CD4-positive, alpha-beta T cell treated with Interferon gamma for 1 hour (primary cell): Measurements from ENCODE around the gene AOAH.
"Not testable (repeated sequence)": the region's sequence is repeated elsewhere in the genome, so short reads cannot be mapped to it uniquely, and the experiment has no call there.

Experiments
- DNase-seq: peaks from one replicate; pipeline ENCODE4 v3.0.0-alpha.2; 2020

AOAH gene

DNA sequence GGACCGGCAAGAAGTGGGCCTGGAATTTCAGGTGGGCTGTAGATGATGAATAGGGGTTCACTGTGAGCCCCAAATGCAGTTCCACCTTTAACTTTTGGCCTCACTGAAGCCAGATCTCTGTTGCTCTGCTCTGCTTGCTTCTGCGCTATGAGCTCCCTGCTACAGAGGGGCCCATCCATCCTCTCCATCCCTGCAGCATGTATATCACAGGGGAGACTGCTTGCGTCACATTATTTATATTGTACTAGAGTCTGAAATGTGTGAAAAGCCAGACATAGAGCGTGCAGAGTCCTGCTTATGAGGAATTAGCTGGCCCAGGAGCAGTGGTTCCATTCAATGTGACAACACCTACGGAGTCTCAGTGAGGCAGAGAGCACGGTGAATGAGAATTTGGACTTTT, 69.9 kb downstream of the AOAH start:
- no peak for DNase-seq

DNA sequence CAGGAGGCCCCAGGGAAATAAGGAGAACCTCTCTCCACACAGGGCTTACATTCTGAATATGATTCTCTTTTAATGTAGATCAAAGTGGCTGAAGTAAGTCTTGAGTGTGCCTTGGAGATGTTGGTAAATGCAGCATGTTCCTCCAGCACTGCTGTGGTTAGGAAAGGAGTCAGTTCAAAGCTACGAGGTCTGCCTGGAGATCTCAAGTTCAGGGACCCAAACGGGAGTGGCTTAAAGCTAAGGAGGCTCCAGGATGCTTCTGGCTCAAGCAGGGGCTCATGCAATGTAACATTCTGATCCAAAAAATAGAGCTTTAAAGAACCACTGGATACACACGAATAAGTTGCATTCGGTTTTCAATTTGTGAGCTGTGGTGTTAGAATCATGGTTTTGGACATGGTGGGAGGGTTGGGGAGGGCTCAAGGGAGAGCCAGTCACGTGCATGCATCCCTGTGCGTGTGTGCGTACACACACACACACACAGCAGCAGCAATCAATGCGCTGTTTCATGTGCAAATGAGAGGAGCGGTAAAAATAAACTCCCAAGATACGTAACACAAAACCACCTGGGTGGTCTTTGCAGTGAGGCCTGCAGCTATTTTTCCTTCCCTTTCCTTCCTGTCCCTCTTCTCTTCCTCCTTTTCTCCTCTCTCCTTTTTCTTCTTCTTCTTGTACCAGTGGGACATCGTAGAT, 70.5 kb downstream of the AOAH start:
- DNase-seq: no peak

DNA sequence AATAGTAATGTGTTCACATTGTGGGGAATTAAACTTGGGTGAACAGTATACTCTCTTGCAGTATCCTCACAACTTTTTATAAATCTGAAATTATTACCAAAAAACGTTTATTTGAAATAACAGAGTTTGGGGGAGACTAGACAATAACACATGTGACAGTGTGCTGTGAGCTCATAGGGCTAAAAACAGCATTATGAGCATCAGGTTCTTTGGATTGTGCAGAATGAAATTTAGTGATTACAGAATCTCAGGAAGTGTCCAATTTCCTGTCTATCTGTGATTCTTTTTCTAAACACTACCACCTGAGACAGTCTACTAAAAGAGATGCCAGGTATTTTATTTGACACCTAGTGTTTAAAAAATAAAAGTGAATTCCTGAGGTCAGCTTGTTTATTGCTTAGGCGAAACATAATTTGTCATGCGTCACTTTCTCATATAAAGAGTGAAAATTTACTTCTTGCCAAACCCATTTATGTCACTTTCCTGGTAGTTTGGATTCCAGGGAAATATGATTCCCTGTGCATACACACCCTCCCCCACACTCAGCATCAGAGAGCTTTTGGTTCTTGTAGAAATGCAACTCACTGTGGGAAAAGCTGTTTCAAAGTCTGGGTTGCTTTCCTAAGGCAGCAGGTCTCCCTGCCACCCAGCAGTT, 71.2 kb downstream of the AOAH start:
- no peak for DNase-seq

DNA sequence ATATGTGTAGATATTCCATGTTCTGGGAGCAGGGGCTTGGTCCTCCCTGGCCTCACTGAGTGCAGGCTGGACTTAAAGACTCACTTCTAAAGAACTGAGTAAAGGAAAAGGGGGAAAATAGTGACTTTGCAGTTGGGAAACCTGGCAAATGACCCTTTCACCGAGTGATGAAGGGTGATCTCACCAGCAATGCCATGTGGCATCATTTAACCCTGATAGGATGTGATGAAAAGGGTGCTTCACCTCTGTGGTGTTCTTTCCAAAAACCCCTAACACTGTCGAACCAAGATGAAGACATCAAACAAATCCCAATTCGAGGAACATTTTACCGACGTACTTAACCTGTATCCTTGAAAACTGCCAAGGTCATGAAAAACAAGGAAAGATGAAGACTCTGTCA, 71.9 kb downstream of the AOAH start:
- DNase-seq: no peak

DNA sequence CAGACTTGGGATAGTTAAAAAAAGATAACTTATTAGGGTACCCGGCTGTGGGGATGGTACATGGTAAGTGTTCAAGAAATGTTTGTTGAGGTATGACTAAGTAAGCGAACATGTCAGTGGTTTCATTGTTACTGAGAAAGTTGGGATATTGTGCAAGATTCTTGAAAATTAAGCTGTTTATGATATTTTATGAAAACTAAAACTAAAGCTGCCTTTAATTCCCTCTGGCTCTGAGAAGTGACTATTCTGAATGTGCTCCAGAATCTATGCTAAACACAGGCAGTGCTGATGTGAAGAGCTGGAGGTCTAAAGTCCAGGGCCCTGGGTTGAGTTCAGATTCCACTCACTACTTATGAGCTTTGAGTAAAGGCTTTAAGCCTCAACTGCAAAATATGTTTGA, 72.9 kb downstream of the AOAH start:
- no peak for DNase-seq

DNA sequence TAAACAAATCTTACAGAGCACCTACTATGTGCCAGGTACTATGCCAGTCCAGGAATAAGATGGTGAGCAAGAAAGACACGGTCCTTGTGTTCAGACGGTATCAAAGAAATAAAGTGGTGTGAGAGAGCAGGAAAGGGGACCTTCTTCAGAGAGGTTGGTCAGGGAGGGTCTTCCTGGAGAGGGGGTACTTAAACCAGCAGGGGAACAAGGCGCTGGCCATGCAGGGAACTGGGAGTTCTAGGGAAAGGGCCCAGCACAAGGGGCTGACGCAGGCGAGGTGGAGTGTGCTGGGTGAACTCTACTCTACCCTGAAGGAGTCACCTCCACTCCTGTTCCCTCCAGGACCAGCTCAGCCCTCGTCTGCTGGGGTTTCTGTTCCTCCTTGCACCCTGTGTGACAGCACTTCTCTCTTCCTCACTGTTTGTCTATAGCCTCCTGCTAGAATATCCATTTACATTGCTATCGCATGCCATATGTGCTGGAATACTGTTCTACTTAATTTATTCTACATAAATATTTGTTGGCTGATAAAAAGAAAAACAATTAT, 73.5 kb downstream of the AOAH start:
- no peak for DNase-seq

DNA sequence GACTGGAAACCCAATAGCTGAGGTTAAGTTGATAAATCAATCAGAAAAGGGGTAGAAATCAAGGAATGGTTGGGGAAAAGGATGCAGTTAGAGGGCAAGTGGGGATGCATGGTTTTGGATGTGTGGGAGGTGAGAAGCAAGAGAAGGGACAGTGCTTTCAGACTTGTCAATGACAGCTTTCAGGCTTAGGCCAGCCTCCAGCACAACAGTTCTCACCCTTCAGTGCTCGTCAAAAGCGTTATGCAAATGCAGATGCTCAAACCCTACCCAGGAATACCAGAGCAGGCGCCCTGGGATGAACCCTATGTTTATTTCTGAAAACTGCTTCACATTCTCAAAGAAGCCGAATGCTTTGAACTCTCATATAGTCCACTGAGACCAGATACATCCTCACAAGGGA, 74.0 kb downstream of the AOAH start:
- no peak for DNase-seq

DNA sequence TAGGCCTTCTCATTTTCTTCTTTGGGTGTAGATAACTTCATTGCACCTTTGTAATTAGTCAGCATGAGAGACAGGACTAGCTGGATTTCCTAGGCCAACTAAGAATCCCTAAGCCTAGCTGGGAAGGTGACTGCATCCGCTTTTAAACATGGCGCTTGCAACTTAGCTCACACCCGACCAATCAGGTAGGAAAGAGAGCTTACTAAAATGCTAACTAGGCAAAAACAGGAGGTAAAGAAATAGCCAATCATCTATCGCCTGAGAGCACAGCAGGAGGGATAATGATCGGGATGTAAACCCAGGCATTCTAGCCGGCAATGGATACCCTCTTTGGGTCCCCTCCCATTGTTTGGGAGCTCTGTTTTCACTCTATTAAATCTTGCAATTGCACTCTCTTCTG, 75.0 kb downstream of the AOAH start:
- DNase-seq: not testable (repeated sequence)

DNA sequence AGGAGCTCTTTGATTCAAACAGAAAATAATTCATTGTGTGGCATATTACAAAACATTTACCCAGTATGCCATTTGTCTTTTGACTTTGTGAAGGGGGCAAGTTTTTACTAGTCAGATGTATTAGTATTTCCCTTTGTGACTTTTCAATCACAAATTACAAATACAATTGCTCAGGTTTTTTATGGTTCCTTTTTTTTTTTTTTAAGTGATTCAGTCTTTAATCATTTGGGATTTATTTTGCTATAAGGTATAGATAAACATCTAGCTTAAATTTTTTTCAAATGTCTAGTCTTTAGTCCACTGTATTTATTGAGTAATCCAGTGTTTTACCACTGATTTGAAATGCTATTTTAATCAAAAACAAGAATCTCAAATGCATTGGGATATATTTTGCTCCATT, 75.9 kb downstream of the AOAH start:
- no peak for DNase-seq

DNA sequence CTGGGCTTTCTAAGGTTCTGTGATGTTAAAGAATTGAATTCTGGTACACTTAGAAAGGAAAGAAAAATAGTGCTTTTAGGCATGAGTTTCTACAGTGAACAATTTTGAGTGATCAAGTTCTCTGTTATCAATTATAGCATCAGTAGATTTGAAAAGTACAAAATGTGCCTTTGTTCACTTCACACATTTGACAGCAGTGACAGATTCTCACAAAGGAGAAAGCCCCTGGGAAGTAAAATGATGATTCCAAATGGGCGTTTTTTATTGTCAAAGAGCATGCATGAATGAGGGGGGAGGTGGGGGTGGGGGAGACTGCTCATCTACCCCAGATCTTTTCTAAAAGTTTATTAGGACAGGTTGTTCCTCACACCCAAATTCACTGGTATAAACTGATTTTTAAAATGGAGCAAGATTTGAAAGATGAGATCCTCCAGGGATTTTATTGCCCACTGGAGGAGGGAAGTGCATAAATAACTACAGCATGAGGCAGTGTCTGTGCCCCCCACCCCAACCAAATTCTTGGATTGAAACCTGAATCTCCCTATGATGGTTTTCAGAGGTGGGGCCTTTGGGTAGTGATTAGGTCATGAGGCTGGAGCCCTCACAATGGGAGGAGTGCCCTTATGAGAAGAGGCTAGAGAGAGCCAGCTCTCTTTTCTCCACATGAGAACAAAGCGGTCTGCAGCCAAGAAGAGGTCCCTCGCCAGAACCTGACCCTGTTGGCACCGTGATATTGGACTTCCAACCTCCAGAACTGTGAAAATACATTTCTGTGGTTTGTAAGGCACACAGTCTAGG, 79.5 kb downstream of the AOAH start:
- no peak for DNase-seq

DNA sequence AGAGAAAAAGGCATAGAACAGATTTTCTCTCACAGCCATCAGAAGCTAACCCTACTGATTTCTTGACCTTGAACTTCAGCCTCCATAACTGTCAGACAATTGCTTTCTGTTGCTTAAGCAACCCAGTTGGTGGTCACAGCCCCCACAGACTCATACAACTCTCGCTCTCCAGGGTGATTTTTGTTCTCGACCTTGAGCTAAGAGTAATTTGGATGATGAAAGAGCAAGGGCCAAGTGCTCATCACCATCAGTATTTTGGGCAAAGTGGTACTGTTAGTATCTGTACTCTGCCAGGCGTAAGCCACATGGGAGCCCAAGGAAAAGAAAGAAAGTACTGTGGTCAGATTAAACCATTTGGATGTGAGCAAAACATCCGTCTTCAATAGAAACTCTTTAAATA, 81.9 kb downstream of the AOAH start:
- no peak for DNase-seq

DNA sequence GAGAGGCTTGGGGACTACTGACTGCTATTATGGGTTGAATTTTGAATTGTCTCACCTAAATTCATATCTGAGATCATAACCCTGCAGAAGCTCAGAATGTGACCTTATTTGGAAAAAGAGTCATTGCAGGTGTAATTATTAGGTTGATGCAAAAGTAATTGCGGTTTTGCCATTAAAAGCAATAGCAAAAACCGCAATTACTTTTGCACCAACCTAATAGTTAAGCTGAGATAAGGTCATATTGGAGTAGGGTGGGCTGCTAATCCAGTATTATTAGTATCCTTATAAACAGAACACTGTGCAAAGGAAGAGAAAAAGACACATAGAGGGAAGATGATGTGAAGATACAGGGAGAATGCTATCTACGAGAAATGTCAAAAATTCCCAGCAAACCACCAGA, 82.3 kb downstream of the AOAH start:
- DNase-seq: no peak

DNA sequence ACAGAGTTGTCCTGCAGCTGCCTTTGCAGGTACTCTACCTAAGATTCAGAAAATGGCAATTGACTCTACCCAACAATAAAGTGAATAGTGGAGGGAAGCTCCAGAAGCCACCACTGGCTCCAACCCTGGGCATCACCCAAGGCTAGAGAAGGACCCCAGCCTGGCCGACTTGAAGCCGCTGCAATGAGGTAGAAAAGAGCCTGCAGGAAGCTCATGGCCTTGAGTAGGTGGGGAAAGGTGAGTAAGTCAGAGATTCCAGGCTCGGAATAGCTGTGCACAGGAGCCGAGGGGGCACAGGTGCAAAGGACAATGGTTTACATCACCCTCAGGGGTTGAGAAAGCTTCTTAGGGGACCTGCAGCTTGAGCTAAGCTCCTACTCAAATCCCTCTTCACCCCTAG, 83.6 kb downstream of the AOAH start:
- no peak for DNase-seq

DNA sequence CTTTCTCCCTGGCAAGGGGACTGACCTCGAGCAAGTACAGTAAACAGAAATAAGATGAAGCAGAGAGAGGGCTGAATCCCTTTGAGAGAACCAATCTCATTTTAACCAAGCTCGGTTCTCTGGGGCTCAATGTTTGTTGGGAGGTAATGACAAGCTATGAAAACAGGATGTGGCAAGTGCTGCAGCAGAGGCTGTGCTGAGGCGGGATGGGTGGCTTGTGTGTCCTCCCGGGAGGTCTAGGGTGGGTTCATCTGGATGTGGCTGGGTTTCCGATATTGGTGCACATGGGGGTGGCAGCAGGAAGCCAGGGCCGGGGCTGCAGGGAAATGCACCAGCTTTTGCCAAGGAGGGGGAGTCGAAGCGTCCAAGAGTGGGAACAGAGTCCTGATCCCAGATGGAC, 84.5 kb downstream of the AOAH start:
- DNase-seq: peak; percentile 46

DNA sequence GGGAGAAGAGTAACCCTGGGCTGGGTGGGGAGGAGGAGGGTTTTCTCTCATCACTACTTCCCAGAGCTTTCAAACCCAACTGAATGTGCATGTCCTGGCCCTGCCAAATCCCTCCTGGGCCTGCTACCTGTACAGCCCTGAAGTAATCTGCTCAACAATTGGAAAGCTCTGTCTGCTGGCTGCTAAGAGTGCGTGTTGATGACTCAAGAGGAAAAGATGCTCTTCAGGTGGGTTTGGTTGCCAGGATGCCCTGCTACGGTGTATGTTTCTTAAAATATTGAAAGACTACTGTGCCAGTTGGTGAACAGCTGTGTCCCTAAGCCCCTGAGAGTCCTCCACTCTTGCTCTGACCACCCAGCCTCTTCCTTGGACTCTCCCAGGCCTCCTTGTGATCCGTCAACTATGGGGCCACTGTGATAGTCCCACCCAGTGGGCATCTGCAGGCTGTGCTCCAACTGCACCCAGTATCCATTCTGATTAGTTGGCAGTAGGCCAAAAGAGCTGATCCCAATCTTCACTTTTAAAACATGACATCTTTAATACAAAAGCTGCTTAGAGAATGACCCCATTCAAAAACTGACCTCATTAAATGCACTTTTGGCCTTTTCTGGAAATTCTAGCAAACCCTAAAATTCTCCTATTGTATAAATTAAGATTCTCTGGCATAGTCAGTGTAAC, 85.6 kb downstream of the AOAH start:
- DNase-seq: no peak

DNA sequence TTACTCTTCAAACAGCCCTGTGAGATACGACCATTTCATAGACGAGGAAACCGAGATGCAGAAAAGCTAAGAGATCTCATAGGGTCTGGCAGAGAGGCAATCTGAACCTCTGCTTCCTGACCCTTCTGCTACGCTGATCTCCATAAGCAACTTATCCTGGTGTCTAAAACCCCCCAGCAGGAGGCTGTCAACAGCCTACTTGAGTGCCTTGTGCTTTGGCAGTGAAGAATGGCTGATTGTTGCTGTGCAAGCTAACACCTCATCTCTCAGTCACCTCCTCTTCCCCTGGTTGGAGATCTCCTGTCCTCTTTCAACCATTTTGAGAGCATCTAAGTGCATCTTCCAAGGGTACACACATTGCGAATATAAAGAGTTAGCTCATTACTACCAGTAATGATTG, 86.2 kb downstream of the AOAH start:
- no peak for DNase-seq

DNA sequence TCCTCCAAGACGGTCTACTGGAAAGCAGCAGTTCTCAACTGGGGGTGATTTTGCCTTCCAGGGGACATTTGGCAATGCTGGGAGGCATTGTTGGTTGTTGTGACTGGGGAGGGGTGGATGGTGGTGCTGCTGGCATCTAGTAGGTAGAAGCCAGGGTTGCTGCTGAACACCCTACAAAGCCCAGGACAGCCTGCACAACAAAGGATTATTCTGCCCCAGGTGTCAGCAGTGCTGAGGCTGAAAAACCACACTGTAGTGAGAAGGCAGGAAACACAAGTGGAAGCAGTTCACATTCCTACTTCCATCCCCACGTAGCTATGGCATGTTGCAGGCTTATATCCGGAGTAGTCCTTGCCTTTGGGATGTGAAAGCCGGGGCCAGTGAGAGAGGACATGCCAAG, 86.9 kb downstream of the AOAH start:
- no peak for DNase-seq

DNA sequence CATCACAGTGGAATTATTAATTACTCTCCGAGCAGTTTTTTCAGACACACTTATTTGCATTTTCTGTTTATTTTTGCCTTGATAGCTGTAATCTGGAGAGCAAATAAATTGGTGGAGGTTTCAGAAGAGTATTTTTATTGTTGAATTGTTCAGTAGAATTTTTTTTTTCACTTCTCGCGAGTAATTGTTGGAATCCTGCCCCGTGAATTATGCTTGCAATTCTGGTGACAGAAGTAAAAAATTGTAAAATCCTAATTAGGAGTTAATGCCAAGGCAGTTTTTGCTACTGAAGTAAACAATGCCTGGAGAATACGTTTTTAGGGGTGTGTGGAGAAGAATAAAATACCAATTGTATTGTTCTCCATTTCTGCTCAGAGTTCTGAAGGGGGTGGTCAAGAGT, 88.2 kb downstream of the AOAH start:
- DNase-seq: no peak

DNA sequence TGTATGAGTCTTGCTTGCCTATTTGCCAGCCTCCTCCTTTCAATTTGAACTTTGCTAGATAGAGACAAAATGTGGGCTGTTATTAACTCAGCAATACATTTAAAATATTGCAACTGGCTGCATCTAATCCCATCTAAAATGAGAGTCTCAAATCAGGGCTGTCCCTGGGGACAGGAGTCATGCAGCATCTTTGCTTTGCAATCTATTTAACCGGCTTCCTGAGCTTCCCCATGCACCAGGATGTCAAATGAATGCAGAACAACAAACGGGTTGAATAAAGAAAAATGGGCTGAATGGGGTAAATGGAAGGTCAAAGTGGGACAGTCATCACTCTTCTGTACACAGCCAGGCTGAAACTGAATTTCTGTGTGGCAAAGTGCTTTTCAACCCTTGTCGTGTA, 89.2 kb downstream of the AOAH start:
- no peak for DNase-seq

DNA sequence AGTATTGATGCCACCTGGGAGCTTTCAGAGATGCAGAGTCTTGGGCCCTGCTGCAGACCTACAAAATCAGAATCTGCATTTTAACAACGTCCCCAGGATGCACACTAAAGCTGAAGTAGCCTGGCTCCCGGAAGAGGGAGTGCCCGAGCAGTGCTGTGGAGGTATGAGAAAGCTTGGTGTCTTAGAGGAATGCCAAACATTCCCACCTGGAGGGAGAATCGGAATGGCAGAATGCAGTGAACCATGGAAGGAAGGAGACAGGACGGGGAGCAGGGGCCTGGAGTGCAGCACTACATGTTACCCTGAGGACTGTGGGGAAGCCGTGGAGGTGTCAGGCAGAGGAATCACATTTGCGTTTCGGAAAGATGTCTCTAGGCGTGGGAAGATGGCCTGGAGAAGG, 90.9 kb downstream of the AOAH start:
- no peak for DNase-seq

DNA sequence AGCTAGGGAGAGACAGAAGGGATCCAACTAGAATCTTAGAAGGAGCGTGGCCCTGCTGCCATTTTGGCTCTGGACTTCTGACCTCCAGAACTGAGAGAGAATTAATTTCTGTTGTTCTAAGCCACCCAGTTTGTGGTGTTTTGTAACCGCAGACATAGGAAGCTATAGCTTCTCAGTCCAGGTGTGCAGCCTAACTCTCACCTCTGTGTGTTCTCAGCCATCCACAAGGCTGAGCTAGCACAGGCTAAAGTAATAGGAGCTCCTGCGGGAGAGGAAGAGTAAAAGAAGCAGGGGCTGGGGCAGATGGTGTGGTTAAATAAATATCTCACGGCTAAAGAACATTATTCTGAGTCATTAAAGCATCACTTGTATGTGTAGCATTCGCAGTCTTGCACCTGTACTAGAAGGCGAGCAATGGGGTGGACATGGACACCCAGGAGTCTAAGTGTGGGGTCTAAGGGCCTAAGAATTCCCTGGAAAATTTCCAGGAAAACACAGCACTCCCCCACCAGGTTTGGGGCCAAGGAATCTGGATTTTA, 94.1 kb downstream of the AOAH start:
- DNase-seq: no peak

DNA sequence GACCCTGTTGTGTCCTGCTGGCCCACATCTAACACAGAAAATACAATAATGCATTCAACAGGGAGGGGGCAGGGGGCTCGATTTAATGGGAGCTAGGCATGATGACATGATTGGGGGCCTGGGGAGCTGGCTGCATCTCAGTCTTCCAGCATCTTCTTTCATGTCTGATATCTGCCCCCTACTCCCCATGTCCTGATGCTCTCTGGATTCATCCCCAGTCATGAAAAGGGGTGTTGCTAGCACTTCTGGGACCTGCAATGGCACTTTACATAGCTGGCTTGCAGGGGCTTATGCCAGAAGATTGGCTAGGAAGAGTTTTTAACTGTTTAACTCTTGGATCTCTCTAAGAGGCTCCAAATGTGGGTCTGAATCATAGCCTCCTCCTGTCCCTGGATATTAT, 94.9 kb downstream of the AOAH start:
- DNase-seq: no peak

DNA sequence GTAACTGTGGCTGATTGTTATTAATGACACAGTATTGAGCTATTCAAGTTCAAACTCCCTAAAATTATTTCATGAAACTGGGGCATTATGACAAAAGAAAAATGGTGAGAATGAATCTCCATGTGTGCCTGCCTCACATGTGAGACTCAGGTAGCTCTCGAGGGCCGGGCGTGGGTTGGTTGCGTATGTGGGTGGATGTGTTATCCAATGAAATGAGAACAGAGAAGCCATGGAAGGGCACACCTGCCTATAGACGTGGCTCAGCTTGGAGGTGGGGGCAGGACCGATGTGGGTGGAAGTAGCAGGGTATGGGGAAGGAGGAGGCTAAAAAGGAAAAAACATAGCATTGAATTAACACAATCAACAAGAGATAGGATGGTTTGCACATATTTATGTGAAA, 96.5 kb downstream of the AOAH start:
- DNase-seq: no peak
